Measurements from ENCODE around the gene FSD1. TPM values are rescaled to one million over a fixed set of nuclear protein-coding genes. Genes with fewer than 3 reads are reported as not detected.

The FSD1 gene
- total and polyA plus RNA-seq, 10 of the 15 experiments (the other 5 are each of a cell fraction or from before 2014, with no cell fraction given) = 0.15 to 5.1 (median 4.0) TPM; not detected in 1

DNA sequence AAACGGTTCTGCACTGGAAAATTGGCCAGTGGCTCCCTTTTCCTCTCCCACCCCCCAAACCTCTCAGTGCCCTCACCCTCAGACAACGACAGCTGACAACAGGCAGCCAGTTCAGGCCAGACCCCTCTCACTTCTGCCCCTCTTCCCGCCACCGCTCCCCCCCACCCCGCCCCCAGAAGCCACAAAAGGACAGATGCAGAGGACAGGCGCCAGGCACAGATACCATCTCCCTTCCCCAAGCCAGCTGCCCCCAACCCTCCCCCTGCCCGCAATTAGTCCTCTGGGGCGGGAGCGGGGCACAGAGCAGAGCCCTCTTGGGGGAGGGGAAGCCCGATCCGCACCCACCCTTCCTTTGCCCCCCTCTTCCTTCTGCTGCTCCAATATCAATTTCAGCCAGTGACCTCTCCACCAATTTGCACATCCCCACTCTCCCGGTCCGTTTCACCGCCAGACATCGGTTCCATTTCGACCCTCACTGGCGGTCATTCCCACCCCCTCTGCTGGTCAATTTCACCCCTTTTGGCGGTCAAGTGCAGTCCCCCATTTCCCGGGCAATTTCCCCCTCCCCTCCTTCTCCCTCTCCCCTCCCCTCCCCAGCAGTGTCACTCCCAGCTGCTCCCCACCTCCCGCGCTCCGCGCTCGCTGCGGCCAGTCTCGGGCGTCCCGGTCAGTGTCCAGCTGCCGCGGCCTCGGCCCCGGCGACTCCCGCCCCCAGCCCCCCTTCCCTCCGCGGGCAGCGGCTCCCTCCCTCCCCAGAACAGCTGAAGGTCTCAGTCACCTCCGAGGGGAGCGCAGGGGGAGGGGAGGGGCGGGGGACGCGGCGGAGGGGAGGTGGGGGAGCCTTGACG, 25.8 kb upstream of the FSD1 start, which contains the start of gene SHD:
SHD (plus strand) TSS at position 848 of the 848 bp plus-strand sequence. CDS start 798 bp downstream, outside the sequence.
- no peaks in the 10 kb centered on the region for H3K36me3 ChIP-seq (ENCODE audit: control insufficient read depth in 2 of 2, insufficient read depth in 2 of 2, low read length in 1 of 2)
- DNase-seq (ENCODE audit: low read depth, low spot score) (no peak), ATAC-seq (no peak), FAIRE-seq (no peak)
- POLR2A ChIA-PET = no interaction called here
- TF ChIP-seq SUPT20H (IDR thresholded peaks at IDR 0.05; ENCODE audit: borderline replicate concordance, control insufficient read depth, low read depth, low read length) (no peak), LARP7 (IDR thresholded peaks at IDR 0.05) (no peak), DPF2 (IDR thresholded peaks at IDR 0.05) (no peak), EED (IDR thresholded peaks at IDR 0.05; ENCODE audit: low read depth) (no peak), CBX5 (IDR thresholded peaks at IDR 0.05; ENCODE audit: low read depth) (no peak)
- TF ChIP-seq, protein P1, sequence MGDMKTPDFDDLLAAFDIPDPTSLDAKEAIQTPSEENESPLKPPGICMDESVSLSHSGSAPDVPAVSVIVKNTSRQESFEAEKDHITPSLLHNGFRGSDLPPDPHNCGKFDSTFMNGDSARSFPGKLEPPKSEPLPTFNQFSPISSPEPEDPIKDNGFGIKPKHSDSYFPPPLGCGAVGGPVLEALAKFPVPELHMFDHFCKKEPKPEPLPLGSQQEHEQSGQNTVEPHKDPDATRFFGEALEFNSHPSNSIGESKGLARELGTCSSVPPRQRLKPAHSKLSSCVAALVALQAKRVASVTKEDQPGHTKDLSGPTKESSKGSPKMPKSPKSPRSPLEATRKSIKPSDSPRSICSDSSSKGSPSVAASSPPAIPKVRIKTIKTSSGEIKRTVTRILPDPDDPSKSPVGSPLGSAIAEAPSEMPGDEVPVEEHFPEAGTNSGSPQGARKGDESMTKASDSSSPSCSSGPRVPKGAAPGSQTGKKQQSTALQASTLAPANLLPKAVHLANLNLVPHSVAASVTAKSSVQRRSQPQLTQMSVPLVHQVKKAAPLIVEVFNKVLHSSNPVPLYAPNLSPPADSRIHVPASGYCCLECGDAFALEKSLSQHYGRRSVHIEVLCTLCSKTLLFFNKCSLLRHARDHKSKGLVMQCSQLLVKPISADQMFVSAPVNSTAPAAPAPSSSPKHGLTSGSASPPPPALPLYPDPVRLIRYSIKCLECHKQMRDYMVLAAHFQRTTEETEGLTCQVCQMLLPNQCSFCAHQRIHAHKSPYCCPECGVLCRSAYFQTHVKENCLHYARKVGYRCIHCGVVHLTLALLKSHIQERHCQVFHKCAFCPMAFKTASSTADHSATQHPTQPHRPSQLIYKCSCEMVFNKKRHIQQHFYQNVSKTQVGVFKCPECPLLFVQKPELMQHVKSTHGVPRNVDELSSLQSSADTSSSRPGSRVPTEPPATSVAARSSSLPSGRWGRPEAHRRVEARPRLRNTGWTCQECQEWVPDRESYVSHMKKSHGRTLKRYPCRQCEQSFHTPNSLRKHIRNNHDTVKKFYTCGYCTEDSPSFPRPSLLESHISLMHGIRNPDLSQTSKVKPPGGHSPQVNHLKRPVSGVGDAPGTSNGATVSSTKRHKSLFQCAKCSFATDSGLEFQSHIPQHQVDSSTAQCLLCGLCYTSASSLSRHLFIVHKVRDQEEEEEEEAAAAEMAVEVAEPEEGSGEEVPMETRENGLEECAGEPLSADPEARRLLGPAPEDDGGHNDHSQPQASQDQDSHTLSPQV (IDR thresholded peaks at IDR 0.05) = no peak
- TF ChIP-seq, protein P2, sequence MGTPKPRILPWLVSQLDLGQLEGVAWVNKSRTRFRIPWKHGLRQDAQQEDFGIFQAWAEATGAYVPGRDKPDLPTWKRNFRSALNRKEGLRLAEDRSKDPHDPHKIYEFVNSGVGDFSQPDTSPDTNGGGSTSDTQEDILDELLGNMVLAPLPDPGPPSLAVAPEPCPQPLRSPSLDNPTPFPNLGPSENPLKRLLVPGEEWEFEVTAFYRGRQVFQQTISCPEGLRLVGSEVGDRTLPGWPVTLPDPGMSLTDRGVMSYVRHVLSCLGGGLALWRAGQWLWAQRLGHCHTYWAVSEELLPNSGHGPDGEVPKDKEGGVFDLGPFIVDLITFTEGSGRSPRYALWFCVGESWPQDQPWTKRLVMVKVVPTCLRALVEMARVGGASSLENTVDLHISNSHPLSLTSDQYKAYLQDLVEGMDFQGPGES (IDR thresholded peaks at IDR 0.05) = no peak
- TF ChIP-seq, protein P3, sequence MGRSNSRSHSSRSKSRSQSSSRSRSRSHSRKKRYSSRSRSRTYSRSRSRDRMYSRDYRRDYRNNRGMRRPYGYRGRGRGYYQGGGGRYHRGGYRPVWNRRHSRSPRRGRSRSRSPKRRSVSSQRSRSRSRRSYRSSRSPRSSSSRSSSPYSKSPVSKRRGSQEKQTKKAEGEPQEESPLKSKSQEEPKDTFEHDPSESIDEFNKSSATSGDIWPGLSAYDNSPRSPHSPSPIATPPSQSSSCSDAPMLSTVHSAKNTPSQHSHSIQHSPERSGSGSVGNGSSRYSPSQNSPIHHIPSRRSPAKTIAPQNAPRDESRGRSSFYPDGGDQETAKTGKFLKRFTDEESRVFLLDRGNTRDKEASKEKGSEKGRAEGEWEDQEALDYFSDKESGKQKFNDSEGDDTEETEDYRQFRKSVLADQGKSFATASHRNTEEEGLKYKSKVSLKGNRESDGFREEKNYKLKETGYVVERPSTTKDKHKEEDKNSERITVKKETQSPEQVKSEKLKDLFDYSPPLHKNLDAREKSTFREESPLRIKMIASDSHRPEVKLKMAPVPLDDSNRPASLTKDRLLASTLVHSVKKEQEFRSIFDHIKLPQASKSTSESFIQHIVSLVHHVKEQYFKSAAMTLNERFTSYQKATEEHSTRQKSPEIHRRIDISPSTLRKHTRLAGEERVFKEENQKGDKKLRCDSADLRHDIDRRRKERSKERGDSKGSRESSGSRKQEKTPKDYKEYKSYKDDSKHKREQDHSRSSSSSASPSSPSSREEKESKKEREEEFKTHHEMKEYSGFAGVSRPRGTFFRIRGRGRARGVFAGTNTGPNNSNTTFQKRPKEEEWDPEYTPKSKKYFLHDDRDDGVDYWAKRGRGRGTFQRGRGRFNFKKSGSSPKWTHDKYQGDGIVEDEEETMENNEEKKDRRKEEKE (IDR thresholded peaks at IDR 0.05) = no peak
- SMC1A ChIA-PET (ENCODE audit: uncharacterized antibody, unreplicated experiment) = no interaction called here
- no peak within 1 kb of the TSS for H3K27ac ChIP-seq (ENCODE audit: control insufficient read depth, insufficient read depth)
- no peaks in the 10 kb centered on the region; a peak in 2 of 4 replicates for H3K27me3 ChIP-seq (replicated peaks in 1 of 2; ENCODE audit: control insufficient read depth in 2 of 2, insufficient read depth in 2 of 2, low read length in 1 of 2)
- intact Hi-C loops (cut with micrococcal nuclease; ENCODE audit: unreplicated experiment) = no loop called here
- H3K4me2 ChIP-seq (ENCODE audit: control insufficient read depth, insufficient read depth) = no peak within 1 kb of the TSS
- no TSS peak for BruUV-seq (replicated peaks)
- H3K79me2 ChIP-seq (ENCODE audit: control insufficient read depth, insufficient read depth, low read length) = no peaks in the 10 kb centered on the region
- no peaks in the 10 kb centered on the region for H4K20me1 ChIP-seq (ENCODE audit: control insufficient read depth, insufficient read depth)
- RAD21 ChIA-PET (ENCODE audit: unreplicated experiment) = no interaction called here
- no peaks in the 10 kb centered on the region for H3K4me1 ChIP-seq (ENCODE audit: control insufficient read depth, insufficient read depth, low read length)
- H3K9me3 ChIP-seq (replicated peaks; ENCODE audit: control insufficient read depth, insufficient read depth, low read length) = no peaks in the 10 kb centered on the region
- CTCF ChIA-PET = interaction anchor here (4.1 kb wide), 1 partner anchor 11 kb away, joined by 18 read pairs; no protein-coding TSS in a partner anchor
- no peak within 1 kb of the TSS for H3K4me3 ChIP-seq
- H3K9ac ChIP-seq (ENCODE audit: control insufficient read depth, insufficient read depth, low read length) = no peak within 1 kb of the TSS
- no peak within 1 kb of the TSS for H2AFZ ChIP-seq (ENCODE audit: control insufficient read depth, low read depth, low read length)
- in situ Hi-C loops (cut with MboI) = no loop called here
- 8% methylated on average over 21 of the region's 44 CpGs for WGBS (ENCODE audit: insufficient coverage, insufficient replicate concordance, low lambda C conversion rate, missing lambda C conversion rate)
